Frontal cortex (tissue), 4 donors: ENCODE data around the gene GRID1. TPM values are rescaled to one million over a fixed set of nuclear protein-coding genes. Genes with fewer than 3 reads are reported as not detected.

Experiments
- DNase-seq, 2 donors: peaks; one replicate each; pipeline ENCODE4 v3.0.0; 2012; ENCODE audit warnings: low spot score in 2 of 2
- FAIRE-seq: peaks from 2 replicates; lab custom pipeline; 2012; peaks lifted over from hg19 to GRCh38; lab: Jason Lieb, UNC
- total RNA-seq: library from RNA; depleted of rRNA; stranded (reverse); fragments of >200 nt; gene quantifications from one replicate; pipeline ENCODE4 v1.2.3, GENCODE V29; 2014
- donor health status: control.
- donor health status: control.
- donor health status: control.

Gene GRID1
- total RNA-seq, 1 donor from 2014 or later = 12.6 TPM

- DNase-seq = no peak
- FAIRE-seq = no peak
These were observed 159.4 kb downstream of the GRID1 start for GRCh38 chr10:86207226-86207625.

GRCh38 chr10:86206240-86206579 is 160.4 kb downstream of the GRID1 start:
- FAIRE-seq (no peak), DNase-seq (no peak)

GRCh38 chr10:86205306-86206239 is 161.0 kb downstream of the GRID1 start:
- FAIRE-seq = no peak
- DNase-seq = no peak

- DNase-seq (no peak), FAIRE-seq (no peak)
These were observed 161.9 kb downstream of the GRID1 start for GRCh38 chr10:86204421-86205305.

- DNase-seq (no peak), FAIRE-seq (no peak)
These were observed 163.3 kb downstream of the GRID1 start for GRCh38 chr10:86203162-86203905.

- FAIRE-seq (no peak), DNase-seq (no peak)
These were observed 164.3 kb downstream of the GRID1 start for GRCh38 chr10:86202226-86202735.

GRCh38 chr10:86200867-86201266 is 165.7 kb downstream of the GRID1 start:
- DNase-seq (no peak), FAIRE-seq (no peak)

GRCh38 chr10:86200269-86200668 is 166.3 kb downstream of the GRID1 start:
- FAIRE-seq (no peak), DNase-seq (no peak)

- no peak for FAIRE-seq
- no peak for DNase-seq
These were observed 167.6 kb downstream of the GRID1 start for GRCh38 chr10:86199041-86199440.

- FAIRE-seq (no peak), DNase-seq (no peak)
These were observed 168.3 kb downstream of the GRID1 start for GRCh38 chr10:86198271-86198670.

- FAIRE-seq (no peak), DNase-seq (no peak)
These were observed 169.3 kb downstream of the GRID1 start for GRCh38 chr10:86197166-86197790.

GRCh38 chr10:86195521-86196157 is 171.0 kb downstream of the GRID1 start:
- DNase-seq (no peak), FAIRE-seq (no peak)

GRCh38 chr10:86194684-86195083 is 171.9 kb downstream of the GRID1 start:
- FAIRE-seq (no peak), DNase-seq (no peak)

GRCh38 chr10:86193841-86194240 is 172.8 kb downstream of the GRID1 start:
- DNase-seq (no peak), FAIRE-seq (no peak)

- FAIRE-seq = no peak
- DNase-seq = no peak
These were observed 173.9 kb downstream of the GRID1 start for GRCh38 chr10:86192691-86193090.

- FAIRE-seq = no peak
- DNase-seq = no peak
These were observed 174.4 kb downstream of the GRID1 start for GRCh38 chr10:86192147-86192546.

GRCh38 chr10:86191686-86192085 is 174.9 kb downstream of the GRID1 start:
- no peak for DNase-seq
- no peak for FAIRE-seq

GRCh38 chr10:86191166-86191565 is 175.4 kb downstream of the GRID1 start:
- DNase-seq (no peak), FAIRE-seq (no peak)

- DNase-seq (no peak), FAIRE-seq (no peak)
These were observed 176.3 kb downstream of the GRID1 start for GRCh38 chr10:86190291-86190690.
